CD8-positive, alpha-beta memory T cell (primary cell): ENCODE measurements around the gene ITFG1. TPM values are rescaled to one million over a fixed set of nuclear protein-coding genes. Genes with fewer than 3 reads are reported as not detected.
A peak's percentile ranks its signal among the peaks of the same experiment; 100 is the strongest.
"Not testable (repeated sequence)": the region's sequence is repeated elsewhere in the genome, so short reads cannot be mapped to it uniquely, and the experiment has no call there.

ENCODE experiments used
- CTCF ChIA-PET: fragments of 350-600 bp; sonication (Branson Sonifier 250); formaldehyde crosslinking; loops from one replicate; lab custom pipeline; 2021; ENCODE audit warnings: antibody characterized with exemption; lab: Charles Lee
- POLR2A ChIA-PET: fragments of 350-600 bp; sonication (Branson Sonifier 250); formaldehyde crosslinking; loops from one replicate; lab custom pipeline; 2021; ENCODE audit warnings: antibody characterized with exemption; lab: Charles Lee
- DNase-seq, 5 donors: peaks; one replicate each; pipeline versions ENCODE4 v3.0.0 to v3.0.0-alpha.2; 2020 to 2022; ENCODE audit warnings: mixed read lengths in 1 of 5
- H3K27ac ChIP-seq: one replicate; pipeline ENCODE4 v1.7.0; 2013; ENCODE audit warnings: low read depth, mild to moderate bottlenecking, low read length, moderate library complexity
- H3K27me3 ChIP-seq: 2 replicates; pipeline ENCODE4 v1.7.0; 2013; ENCODE audit warnings: low read length, mild to moderate bottlenecking; ENCODE audit not compliant: insufficient read depth, poor library complexity, severe bottlenecking
- H3K36me3 ChIP-seq: 2 replicates; pipeline ENCODE4 v1.7.0; 2013; ENCODE audit warnings: mild to moderate bottlenecking, low read length, moderate library complexity; ENCODE audit not compliant: insufficient read depth
- H3K4me1 ChIP-seq: 2 replicates; pipeline ENCODE4 v1.7.0; 2013; ENCODE audit warnings: mild to moderate bottlenecking, low read length, moderate library complexity; ENCODE audit not compliant: insufficient read depth
- H3K4me3 ChIP-seq: 2 replicates; pipeline ENCODE4 v1.7.0; 2013; ENCODE audit warnings: mild to moderate bottlenecking, low read length
- H3K9me3 ChIP-seq: 2 replicates; pipeline ENCODE4 v1.7.0; 2013; ENCODE audit warnings: mild to moderate bottlenecking, low read length
- H3K27ac Mint-ChIP-seq, 8 donors: one replicate each; pipeline ENCODE4 v1.8.0; 2020 to 2021; ENCODE audit warnings: mixed read lengths in 8 of 8, mild to moderate bottlenecking in 6 of 8, inconsistent platforms in 3 of 8, moderate library complexity in 3 of 8
- H3K27me3 Mint-ChIP-seq, 2 donors: one replicate each; pipeline ENCODE4 v1.8.0; 2020 to 2021; ENCODE audit warnings: mixed read lengths in 2 of 2, mild to moderate bottlenecking in 1 of 2, moderate library complexity in 1 of 2
- H3K36me3 Mint-ChIP-seq, 3 donors: one replicate each; pipeline ENCODE4 v1.8.0; 2020 to 2021; ENCODE audit warnings: mixed read lengths in 3 of 3, inconsistent platforms in 1 of 3, mild to moderate bottlenecking in 1 of 3
- H3K4me1 Mint-ChIP-seq, 3 donors: one replicate each; pipeline ENCODE4 v1.8.0; 2020 to 2021; ENCODE audit warnings: mixed read lengths in 3 of 3, inconsistent platforms in 1 of 3, mild to moderate bottlenecking in 1 of 3
- H3K4me3 Mint-ChIP-seq, 7 donors: one replicate each; pipeline ENCODE4 v1.8.0; 2020 to 2021; ENCODE audit warnings: mixed read lengths in 7 of 7, mild to moderate bottlenecking in 6 of 7, moderate library complexity in 4 of 7, inconsistent platforms in 2 of 7
- H3K9me3 Mint-ChIP-seq, 5 donors: one replicate each; pipeline ENCODE4 v1.8.0; 2020 to 2022; ENCODE audit warnings: mixed read lengths in 5 of 5, mild to moderate bottlenecking in 3 of 5, moderate library complexity in 2 of 5, inconsistent platforms in 1 of 5
- polyA plus RNA-seq: library from polyadenylated mRNA; unstranded; fragments of 300-500 nt; fragmentation: Illumina TruSeq; gene quantifications from one replicate; pipeline ENCODE4 v1.2.3, GENCODE V29; 2021
- total RNA-seq, 2 experiments: library from RNA; stranded (reverse); gene quantifications; one replicate each; pipeline ENCODE4 v1.2.3, GENCODE V29; 2021

ITFG1 gene
- total and polyA plus RNA-seq, 3 experiments from 2014 or later: 24.5 to 26.8 (median 24.9) TPM

- Mint-ChIP-seq H3K27ac (peak overlapping the region in 2 of 8 donors; percentile 47 to 57), H3K9me3 (no peaks in the 10 kb centered on the region), H3K4me1 (peaks cover 15 to 21% (median 16%) of the 10 kb centered on the region in 3 donors), H3K4me3 (peak overlapping the region in 1 of 7 donors; percentile 21), H3K27me3 (peaks cover 8 to 12% of the 10 kb centered on the region in 2 donors), H3K36me3 (no peaks in the 10 kb centered on the region)
- Histone ChIP-seq H3K9me3 (no peaks in the 10 kb centered on the region), H3K27me3 (no peaks in the 10 kb centered on the region), H3K36me3 (no peaks in the 10 kb centered on the region), H3K27ac (no peak overlapping the region), H3K4me3 (no peak overlapping the region), H3K4me1 (peaks cover 13% of the 10 kb centered on the region)
- ChIA-PET CTCF (no interaction called here), POLR2A (no interaction called here)
- DNase-seq: no peak
These were observed 321.2 kb downstream of the ITFG1 start for GRCh38 chr16:47139561-47140185.

DNA sequence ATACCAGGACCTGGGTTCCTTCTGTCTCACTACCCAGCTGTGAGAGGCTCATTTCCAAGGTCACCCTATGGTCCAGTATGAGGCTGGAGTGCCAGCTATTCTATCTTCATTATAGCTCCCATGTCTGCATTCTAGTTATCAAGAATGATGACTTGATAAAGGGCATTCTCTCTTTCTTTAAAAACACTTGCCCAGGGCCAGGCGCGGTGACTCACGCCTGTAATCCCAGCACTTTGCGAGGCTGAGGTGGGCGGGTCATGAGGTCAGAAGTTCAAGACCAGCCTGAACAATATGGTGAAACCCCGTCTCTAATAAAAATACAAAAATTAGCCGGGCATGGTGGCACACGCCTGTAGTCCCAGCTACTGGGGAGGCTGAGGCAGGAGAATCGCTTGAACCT, 322.9 kb downstream of the ITFG1 start:
- H3K4me1 ChIP-seq, DNase-seq, H3K9me3 ChIP-seq, H3K27me3 ChIP-seq, H3K27ac Mint-ChIP-seq, H3K36me3 ChIP-seq, POLR2A ChIA-PET, H3K4me3 Mint-ChIP-seq, H3K36me3 Mint-ChIP-seq, H3K9me3 Mint-ChIP-seq, CTCF ChIA-PET, H3K4me3 ChIP-seq, H3K27ac ChIP-seq: not testable (repeated sequence)
- peaks cover 12 to 18% (median 14%) of the 10 kb centered on the region in 3 donors for H3K4me1 Mint-ChIP-seq
- H3K27me3 Mint-ChIP-seq: peaks cover 6 to 10% of the 10 kb centered on the region in 2 donors

- H3K27me3 ChIP-seq: no peaks in the 10 kb centered on the region
- H3K9me3 ChIP-seq: no peaks in the 10 kb centered on the region
- Mint-ChIP-seq H3K27ac (peak overlapping the region in 1 of 8 donors; percentile 39), H3K27me3 (no peaks in the 10 kb centered on the region), H3K4me3 (peak overlapping the region in 1 of 7 donors; percentile 20), H3K9me3 (no peaks in the 10 kb centered on the region), H3K36me3 (no peaks in the 10 kb centered on the region), H3K4me1 (peaks cover 0 to 5% (median 0%) of the 10 kb centered on the region in 3 donors)
- no peak overlapping the region for H3K27ac ChIP-seq
- no peak for DNase-seq
- no peak overlapping the region for H3K4me3 ChIP-seq
- H3K4me1 ChIP-seq: no peaks in the 10 kb centered on the region
- ChIA-PET CTCF (interaction anchor here (1.4 kb wide), 1 partner anchor 1029 kb away, joined by 4 read pairs; no protein-coding TSS in a partner anchor), POLR2A (no interaction called here)
- no peaks in the 10 kb centered on the region for H3K36me3 ChIP-seq
These were observed 324.6 kb downstream of the ITFG1 start for GRCh38 chr16:47136099-47136842.

DNA sequence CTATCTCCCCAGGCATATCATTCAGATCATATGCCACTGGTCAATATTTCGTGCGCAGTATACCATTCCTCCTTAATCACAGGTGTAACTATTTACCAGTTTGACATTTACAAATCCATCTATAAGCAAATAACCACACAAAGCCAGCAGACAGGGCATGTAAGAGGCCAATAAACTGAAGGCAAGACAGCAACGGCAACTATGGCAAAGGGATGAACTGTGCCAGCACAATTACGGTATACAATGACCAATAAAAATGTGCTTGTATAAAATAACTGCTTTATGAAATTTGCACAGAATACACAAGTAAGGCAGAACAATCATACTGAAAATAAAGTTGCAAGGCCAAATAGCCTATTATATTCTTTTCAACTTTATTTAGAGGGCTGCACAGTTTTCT, 326.3 kb downstream of the ITFG1 start:
- no peak for DNase-seq
- Mint-ChIP-seq H3K36me3 (no peaks in the 10 kb centered on the region), H3K9me3 (no peaks in the 10 kb centered on the region), H3K27ac (peak overlapping the region in 1 of 8 donors; percentile 64), H3K4me1 (peaks cover 0 to 5% (median 0%) of the 10 kb centered on the region in 3 donors), H3K27me3 (no peaks in the 10 kb centered on the region), H3K4me3 (no peak overlapping the region)
- ChIA-PET POLR2A (no interaction called here), CTCF (no interaction called here)
- Histone ChIP-seq H3K9me3 (no peaks in the 10 kb centered on the region), H3K36me3 (no peaks in the 10 kb centered on the region), H3K27ac (no peak overlapping the region), H3K4me3 (no peak overlapping the region), H3K4me1 (no peaks in the 10 kb centered on the region), H3K27me3 (no peaks in the 10 kb centered on the region)

DNA sequence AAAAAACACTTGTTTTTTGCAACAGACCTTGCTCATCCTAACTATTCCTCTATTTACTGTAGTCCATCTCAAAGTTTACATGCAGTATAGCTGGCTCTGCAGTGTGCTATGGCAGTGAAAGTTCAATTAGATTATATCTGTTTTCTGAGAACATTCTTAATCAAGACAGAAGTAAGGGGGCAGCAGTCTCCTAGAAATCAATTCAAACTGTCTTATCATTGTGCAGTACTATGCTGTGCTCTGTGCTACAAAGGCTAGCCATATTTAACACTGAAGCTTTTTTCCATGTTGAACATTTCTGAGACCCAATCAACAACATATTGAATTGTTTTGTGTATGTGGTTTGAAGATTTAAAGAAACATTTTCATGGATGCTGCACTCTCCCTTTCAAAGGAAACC, 328.6 kb downstream of the ITFG1 start:
- H3K4me1 ChIP-seq: no peaks in the 10 kb centered on the region
- no peaks in the 10 kb centered on the region for H3K27me3 Mint-ChIP-seq
- no peaks in the 10 kb centered on the region for H3K36me3 ChIP-seq
- no peak for DNase-seq
- H3K36me3 Mint-ChIP-seq: peaks cover 0 to 3% (median under 1%) of the 10 kb centered on the region in 3 donors
- POLR2A ChIA-PET: no interaction called here
- CTCF ChIA-PET: interaction anchor here (0.6 to 1.4 kb wide), 2 partner anchors 9 to 1106 kb away, joined by 3 to 6 read pairs; no protein-coding TSS in a partner anchor
- H3K4me3 ChIP-seq: no peak overlapping the region
- no peaks in the 10 kb centered on the region for H3K27me3 ChIP-seq
- H3K9me3 Mint-ChIP-seq: no peaks in the 10 kb centered on the region
- H3K27ac ChIP-seq: no peak overlapping the region
- no peak overlapping the region for H3K4me3 Mint-ChIP-seq
- H3K27ac Mint-ChIP-seq: no peak overlapping the region
- H3K4me1 Mint-ChIP-seq: peaks cover 0 to 5% (median 0%) of the 10 kb centered on the region in 3 donors
- no peaks in the 10 kb centered on the region for H3K9me3 ChIP-seq

DNA sequence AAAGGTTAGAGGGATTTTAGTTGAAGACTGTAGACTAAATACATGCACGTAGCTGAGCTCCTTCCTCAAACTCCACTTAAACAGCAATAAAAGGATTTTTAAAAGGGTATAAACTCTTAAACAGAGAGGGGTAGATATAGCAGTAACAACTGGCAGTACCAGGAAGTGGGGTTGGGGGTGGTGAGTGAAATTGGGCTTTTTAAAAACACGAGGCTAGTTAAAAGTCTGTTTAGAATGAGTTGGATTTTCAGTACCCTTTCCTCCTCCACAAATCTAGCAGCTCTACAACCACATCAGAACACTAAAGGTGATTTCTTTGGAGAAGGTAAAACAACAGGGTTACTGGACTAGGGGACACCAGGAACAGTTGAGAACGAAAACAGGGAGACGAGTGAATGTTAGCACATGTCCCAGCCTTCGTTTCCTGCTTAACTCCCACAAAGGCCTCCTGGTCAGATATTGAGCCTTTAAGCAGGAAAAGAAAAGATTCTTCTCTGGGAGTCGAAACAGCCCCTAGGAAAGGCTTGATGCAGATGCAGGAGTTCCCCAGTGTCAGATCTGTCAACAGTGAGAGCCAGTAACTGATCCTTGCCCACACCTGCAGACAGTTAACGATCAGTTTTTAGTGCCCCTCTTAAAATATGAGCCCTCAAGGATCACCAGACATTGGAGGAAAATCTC, 331.0 kb downstream of the ITFG1 start:
- H3K27ac Mint-ChIP-seq: no peak overlapping the region
- H3K4me3 Mint-ChIP-seq: no peak overlapping the region
- no peak overlapping the region for H3K27ac ChIP-seq
- CTCF ChIA-PET: no interaction called here
- H3K27me3 Mint-ChIP-seq: peaks cover 0 to 2% of the 10 kb centered on the region in 2 donors
- no peak for DNase-seq
- H3K27me3 ChIP-seq: no peaks in the 10 kb centered on the region
- H3K9me3 ChIP-seq: no peaks in the 10 kb centered on the region
- no peaks in the 10 kb centered on the region for H3K4me1 ChIP-seq
- POLR2A ChIA-PET: no interaction called here
- H3K36me3 Mint-ChIP-seq: peaks cover 0 to 3% (median 2%) of the 10 kb centered on the region in 3 donors
- no peaks in the 10 kb centered on the region for H3K9me3 Mint-ChIP-seq
- no peaks in the 10 kb centered on the region for H3K36me3 ChIP-seq
- no peaks in the 10 kb centered on the region for H3K4me1 Mint-ChIP-seq
- no peak overlapping the region for H3K4me3 ChIP-seq

- Histone ChIP-seq H3K36me3 (no peaks in the 10 kb centered on the region), H3K27me3 (no peaks in the 10 kb centered on the region), H3K4me3 (no peak overlapping the region), H3K9me3 (no peaks in the 10 kb centered on the region), H3K4me1 (no peaks in the 10 kb centered on the region), H3K27ac (no peak overlapping the region)
- ChIA-PET POLR2A (no interaction called here), CTCF (interaction anchor here (1.1 kb wide), 1 partner anchor 14 kb away, joined by 5 read pairs; no protein-coding TSS in a partner anchor)
- no peak overlapping the region for H3K4me3 Mint-ChIP-seq
- no peak overlapping the region for H3K27ac Mint-ChIP-seq
- H3K27me3 Mint-ChIP-seq: peaks cover 0 to 2% of the 10 kb centered on the region in 2 donors
- no peaks in the 10 kb centered on the region for H3K9me3 Mint-ChIP-seq
- peaks cover 0 to 3% (median 2%) of the 10 kb centered on the region in 3 donors for H3K36me3 Mint-ChIP-seq
- no peak for DNase-seq
- no peaks in the 10 kb centered on the region for H3K4me1 Mint-ChIP-seq
These were observed 333.3 kb downstream of the ITFG1 start for GRCh38 chr16:47127541-47127940.

GRCh38 chr16:47125757-47126156, 335.1 kb downstream of the ITFG1 start:
- Histone ChIP-seq H3K4me1 (no peaks in the 10 kb centered on the region), H3K9me3 (no peaks in the 10 kb centered on the region), H3K4me3 (no peak overlapping the region), H3K27me3 (no peaks in the 10 kb centered on the region), H3K27ac (no peak overlapping the region), H3K36me3 (no peaks in the 10 kb centered on the region)
- DNase-seq: no peak
- Mint-ChIP-seq H3K4me3 (no peak overlapping the region), H3K4me1 (no peaks in the 10 kb centered on the region), H3K27ac (no peak overlapping the region), H3K36me3 (peaks cover 0 to 4% (median 3%) of the 10 kb centered on the region in 3 donors), H3K9me3 (no peaks in the 10 kb centered on the region), H3K27me3 (peaks cover 0 to 2% of the 10 kb centered on the region in 2 donors)
- ChIA-PET CTCF (interaction anchor here (2.2 kb wide), 1 partner anchor 16 kb away, joined by 5 read pairs; no protein-coding TSS in a partner anchor), POLR2A (no interaction called here)
